HL-60 (cell line): ENCODE data around the gene SLC30A3.

Source experiments
- DNase-seq, 2 experiments: peaks; one replicate each; pipeline ENCODE4 v3.0.0-alpha.2; 2010 to 2020; ENCODE audit warnings: low read depth in 1 of 2, low spot score in 1 of 2
- H3K27ac ChIP-seq: fragments of 250-450 bp; sonication (Bioruptor Pico); replicated peaks from 2 replicates; pipeline ENCODE4 v1.5.1; 2020; ENCODE audit warnings: mild to moderate bottlenecking, moderate library complexity
- H3K27me3 ChIP-seq: fragments of 250-450 bp; sonication (Bioruptor Pico); 2 replicates; pipeline ENCODE4 v1.5.1; 2021; ENCODE audit warnings: mild to moderate bottlenecking, moderate library complexity; ENCODE audit not compliant: insufficient read depth, poor library complexity, severe bottlenecking
- H3K4me3 ChIP-seq: replicated peaks from 2 replicates; pipeline ENCODE4 v1.5.1; 2011; ENCODE audit warnings: mild to moderate bottlenecking, control low read depth, low read length; ENCODE audit not compliant: insufficient read depth
- GABPA ChIP-seq: IDR thresholded peaks from 2 replicates; pipeline ENCODE4 v1.6.1; 2012; ENCODE audit warnings: low read depth
- POLR2AphosphoS5 ChIP-seq: IDR thresholded peaks from 2 replicates; pipeline ENCODE4 v1.6.1; 2012; ENCODE audit warnings: low read depth
- SPI1 ChIP-seq: IDR thresholded peaks from 2 replicates; pipeline ENCODE4 v1.6.1; 2012; ENCODE audit warnings: low read depth, mild to moderate bottlenecking, borderline replicate concordance
- TF ChIP-seq, protein P1 (sequence below): IDR thresholded peaks from one replicate; pipeline ENCODE4 v1.5.1; 2011; ENCODE audit warnings: low read length, control low read depth, inconsistent platforms; ENCODE audit not compliant: insufficient read depth
- TF ChIP-seq, protein P2 (sequence below): IDR thresholded peaks from 2 replicates; pipeline ENCODE4 v1.6.1; 2012; ENCODE audit warnings: low read depth; ENCODE audit not compliant: insufficient replicate concordance

Gene SLC30A3

DNA sequence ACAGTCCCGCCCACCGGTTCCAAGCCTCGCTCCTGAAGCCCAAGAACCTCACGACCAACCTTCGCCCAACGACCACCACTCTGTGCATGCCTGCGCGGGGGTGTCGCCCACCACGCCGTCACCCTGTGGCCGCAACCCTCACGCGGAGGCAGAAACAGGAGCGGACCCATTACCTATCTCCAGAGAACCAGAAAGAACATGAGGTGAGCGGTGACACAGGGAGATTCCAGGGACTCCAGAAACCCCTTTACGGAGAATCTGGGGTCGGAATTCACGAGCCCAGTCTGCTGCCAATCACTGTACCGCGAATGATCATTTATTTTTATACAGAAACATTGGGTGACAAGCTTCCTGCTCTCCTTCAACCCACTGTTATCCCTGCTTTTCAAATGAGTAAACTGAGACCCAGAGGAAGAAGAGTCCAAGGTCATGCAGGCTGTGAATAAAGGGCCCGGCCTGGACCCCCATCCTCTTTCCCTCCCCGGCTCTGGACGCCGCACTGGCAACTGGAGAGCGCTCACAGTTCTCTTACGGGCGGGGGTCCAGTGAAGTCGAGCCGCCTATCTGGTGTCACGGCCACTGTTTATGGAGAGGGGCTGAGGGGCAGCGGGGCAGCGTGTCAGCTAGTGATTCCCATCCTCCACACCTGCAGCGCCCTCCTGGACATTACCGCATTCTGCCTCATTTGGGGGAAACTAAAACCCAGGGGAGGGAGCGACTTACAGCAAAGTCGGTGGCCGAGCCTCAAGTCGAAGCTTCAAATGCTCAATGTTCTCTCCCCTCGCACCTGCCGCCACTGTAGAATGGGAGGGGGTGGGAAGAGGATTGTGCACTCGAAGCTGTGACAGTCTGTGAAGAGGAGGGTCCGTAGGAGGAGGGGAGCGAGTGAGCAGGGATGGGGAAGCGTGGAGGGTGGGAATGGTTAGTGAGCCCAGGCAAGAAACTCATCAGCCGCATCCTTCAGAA is 723 bp upstream of the SLC30A3 start:
- H3K27ac ChIP-seq, result no peak overlapping the region
- DNase-seq, result no peak
- peak overlapping the region; percentile 39 for H3K4me3 ChIP-seq
- TF ChIP-seq GABPA (no peak), SPI1 (no peak), POLR2AphosphoS5 (no peak)
- TF ChIP-seq, protein P1, sequence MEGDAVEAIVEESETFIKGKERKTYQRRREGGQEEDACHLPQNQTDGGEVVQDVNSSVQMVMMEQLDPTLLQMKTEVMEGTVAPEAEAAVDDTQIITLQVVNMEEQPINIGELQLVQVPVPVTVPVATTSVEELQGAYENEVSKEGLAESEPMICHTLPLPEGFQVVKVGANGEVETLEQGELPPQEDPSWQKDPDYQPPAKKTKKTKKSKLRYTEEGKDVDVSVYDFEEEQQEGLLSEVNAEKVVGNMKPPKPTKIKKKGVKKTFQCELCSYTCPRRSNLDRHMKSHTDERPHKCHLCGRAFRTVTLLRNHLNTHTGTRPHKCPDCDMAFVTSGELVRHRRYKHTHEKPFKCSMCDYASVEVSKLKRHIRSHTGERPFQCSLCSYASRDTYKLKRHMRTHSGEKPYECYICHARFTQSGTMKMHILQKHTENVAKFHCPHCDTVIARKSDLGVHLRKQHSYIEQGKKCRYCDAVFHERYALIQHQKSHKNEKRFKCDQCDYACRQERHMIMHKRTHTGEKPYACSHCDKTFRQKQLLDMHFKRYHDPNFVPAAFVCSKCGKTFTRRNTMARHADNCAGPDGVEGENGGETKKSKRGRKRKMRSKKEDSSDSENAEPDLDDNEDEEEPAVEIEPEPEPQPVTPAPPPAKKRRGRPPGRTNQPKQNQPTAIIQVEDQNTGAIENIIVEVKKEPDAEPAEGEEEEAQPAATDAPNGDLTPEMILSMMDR, result no peak
- peaks cover 60% of the 10 kb centered on the region for H3K27me3 ChIP-seq

DNA sequence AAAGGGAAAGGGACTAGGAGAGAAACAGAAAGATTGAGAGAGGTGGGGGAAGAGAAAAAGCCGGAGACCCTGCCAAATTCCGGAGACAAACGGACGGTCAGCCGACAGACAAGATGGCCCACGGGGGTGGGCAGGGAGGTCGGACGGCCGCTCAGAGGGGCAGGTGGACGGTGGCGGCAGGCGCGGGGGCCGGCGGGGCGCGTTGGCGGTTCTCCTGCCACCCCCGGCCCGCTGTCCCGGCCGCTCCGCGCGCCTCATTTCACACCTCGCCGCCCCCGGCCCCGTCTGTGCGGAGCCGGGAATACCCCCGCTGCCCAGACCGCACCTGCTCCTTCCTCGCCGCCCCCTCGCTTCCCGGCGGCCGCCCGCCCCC is 935 bp downstream of the SLC30A3 start:
- Histone ChIP-seq H3K27me3 (peaks cover 60% of the 10 kb centered on the region), H3K27ac (no peak overlapping the region), H3K4me3 (no peak overlapping the region)
- TF ChIP-seq GABPA (no peak), SPI1 (no peak), POLR2AphosphoS5 (no peak)
- TF ChIP-seq, protein P1, result no peak
- TF ChIP-seq, protein P2, sequence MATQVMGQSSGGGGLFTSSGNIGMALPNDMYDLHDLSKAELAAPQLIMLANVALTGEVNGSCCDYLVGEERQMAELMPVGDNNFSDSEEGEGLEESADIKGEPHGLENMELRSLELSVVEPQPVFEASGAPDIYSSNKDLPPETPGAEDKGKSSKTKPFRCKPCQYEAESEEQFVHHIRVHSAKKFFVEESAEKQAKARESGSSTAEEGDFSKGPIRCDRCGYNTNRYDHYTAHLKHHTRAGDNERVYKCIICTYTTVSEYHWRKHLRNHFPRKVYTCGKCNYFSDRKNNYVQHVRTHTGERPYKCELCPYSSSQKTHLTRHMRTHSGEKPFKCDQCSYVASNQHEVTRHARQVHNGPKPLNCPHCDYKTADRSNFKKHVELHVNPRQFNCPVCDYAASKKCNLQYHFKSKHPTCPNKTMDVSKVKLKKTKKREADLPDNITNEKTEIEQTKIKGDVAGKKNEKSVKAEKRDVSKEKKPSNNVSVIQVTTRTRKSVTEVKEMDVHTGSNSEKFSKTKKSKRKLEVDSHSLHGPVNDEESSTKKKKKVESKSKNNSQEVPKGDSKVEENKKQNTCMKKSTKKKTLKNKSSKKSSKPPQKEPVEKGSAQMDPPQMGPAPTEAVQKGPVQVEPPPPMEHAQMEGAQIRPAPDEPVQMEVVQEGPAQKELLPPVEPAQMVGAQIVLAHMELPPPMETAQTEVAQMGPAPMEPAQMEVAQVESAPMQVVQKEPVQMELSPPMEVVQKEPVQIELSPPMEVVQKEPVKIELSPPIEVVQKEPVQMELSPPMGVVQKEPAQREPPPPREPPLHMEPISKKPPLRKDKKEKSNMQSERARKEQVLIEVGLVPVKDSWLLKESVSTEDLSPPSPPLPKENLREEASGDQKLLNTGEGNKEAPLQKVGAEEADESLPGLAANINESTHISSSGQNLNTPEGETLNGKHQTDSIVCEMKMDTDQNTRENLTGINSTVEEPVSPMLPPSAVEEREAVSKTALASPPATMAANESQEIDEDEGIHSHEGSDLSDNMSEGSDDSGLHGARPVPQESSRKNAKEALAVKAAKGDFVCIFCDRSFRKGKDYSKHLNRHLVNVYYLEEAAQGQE, result no peak
- no peak for DNase-seq

DNA sequence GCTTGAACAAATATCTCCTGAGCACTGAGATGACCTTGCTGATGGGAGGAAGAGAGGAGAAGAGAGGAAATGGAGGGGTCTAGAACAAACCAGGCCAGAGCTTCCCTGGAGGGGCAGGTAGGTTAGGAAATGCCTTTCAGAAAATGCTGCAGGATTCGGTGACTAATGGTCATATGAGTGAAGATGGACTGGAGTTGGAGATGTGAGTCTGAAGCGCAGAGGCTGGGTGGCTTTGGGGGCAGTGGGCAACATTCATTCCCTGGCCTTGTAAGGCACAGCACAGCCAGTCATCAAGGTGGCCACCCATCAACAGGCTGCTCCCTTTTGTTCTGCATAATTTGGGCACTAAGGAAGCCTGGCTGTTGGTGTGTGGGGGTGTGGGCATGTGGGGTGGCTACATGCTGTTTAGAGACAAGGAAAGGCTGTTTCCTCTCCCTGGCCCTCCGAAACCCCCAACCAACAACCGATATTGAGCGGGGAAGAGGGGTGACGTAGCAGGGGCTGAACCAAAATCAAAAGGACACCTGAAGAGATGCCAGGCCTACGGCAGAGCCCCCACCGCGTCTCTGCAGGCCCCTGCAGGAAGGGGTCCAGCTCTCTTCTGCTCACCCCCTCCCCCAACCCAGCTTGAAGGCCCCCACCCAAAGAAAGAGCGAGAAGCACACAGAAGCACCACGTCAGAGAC is 1.5 kb downstream of the SLC30A3 start:
- H3K27ac ChIP-seq, result no peak overlapping the region
- no peak overlapping the region for H3K4me3 ChIP-seq
- TF ChIP-seq SPI1, result no peak
- TF ChIP-seq, protein P1, result no peak
- TF ChIP-seq, protein P2, result no peak
- TF ChIP-seq GABPA, result no peak
- no peak for TF ChIP-seq POLR2AphosphoS5
- H3K27me3 ChIP-seq, result peaks cover 60% of the 10 kb centered on the region
- DNase-seq, result no peak
